Activated CD8-positive, alpha-beta T cell treated with anti-CD3 and anti-CD28 coated beads, Interleukin-2, amount 10 ng/mL, durations not matched to agents 7 days and 5 days (primary cell): ENCODE results near the gene RAB3D. TPM values are rescaled to one million over a fixed set of nuclear protein-coding genes. Genes with fewer than 3 reads are reported as not detected.

Experiments used
- ATAC-seq: fragments of 150-1000 bp; cut with Tn5 transposase; one replicate; pipeline ENCODE4 v1.10.0; 2021; ENCODE audit warnings: moderate library complexity
- CTCF ChIA-PET: fragments of 350-600 bp; sonication (Branson Sonifier 250); formaldehyde crosslinking; loops from one replicate; lab custom pipeline; 2021; ENCODE audit warnings: antibody characterized with exemption; lab: Charles Lee
- POLR2A ChIA-PET: fragments of 350-600 bp; sonication (Branson Sonifier 250); formaldehyde crosslinking; loops from one replicate; lab custom pipeline; 2021; ENCODE audit warnings: antibody characterized with exemption; lab: Charles Lee
- DNase-seq: peaks from one replicate; pipeline ENCODE4 v3.0.0-alpha.2; 2020
- H3K27ac Mint-ChIP-seq: one replicate; pipeline ENCODE4 v1.8.0; 2021; ENCODE audit warnings: mild to moderate bottlenecking, mixed read lengths
- H3K27me3 Mint-ChIP-seq: one replicate; pipeline ENCODE4 v1.8.0; 2021; ENCODE audit warnings: low read depth, mixed read lengths
- H3K36me3 Mint-ChIP-seq: one replicate; pipeline ENCODE4 v1.8.0; 2021; ENCODE audit warnings: low read depth, mixed read lengths
- H3K4me1 Mint-ChIP-seq: one replicate; pipeline ENCODE4 v1.8.0; 2021; ENCODE audit warnings: low read depth, mixed read lengths
- H3K4me3 Mint-ChIP-seq: one replicate; pipeline ENCODE4 v1.8.0; 2021; ENCODE audit warnings: mild to moderate bottlenecking, mixed read lengths
- H3K9me3 Mint-ChIP-seq: one replicate; pipeline ENCODE4 v1.8.0; 2022; ENCODE audit warnings: mixed read lengths; ENCODE audit not compliant: insufficient read depth
- total RNA-seq, 2 experiments: library from RNA; stranded (reverse); gene quantifications; one replicate each; pipeline ENCODE4 v1.2.3, GENCODE V29; 2021

Gene RAB3D
- total RNA-seq, 2 experiments from 2014 or later, result 7.6 to 7.9 TPM

GRCh38 chr19:11365557-11366117, 26.2 kb upstream of the RAB3D start:
- Mint-ChIP-seq H3K9me3 (no peaks in the 10 kb centered on the region), H3K36me3 (peaks cover 4% of the 10 kb centered on the region), H3K27ac (no peak overlapping the region), H3K4me1 (no peaks in the 10 kb centered on the region), H3K27me3 (no peaks in the 10 kb centered on the region), H3K4me3 (no peak overlapping the region)
- CTCF ChIA-PET, result no interaction called here
- POLR2A ChIA-PET, result no interaction called here
- ATAC-seq (no peak), DNase-seq (no peak)

- POLR2A ChIA-PET, result no interaction called here
- H3K4me1 Mint-ChIP-seq, result no peaks in the 10 kb centered on the region
- no peak overlapping the region for H3K4me3 Mint-ChIP-seq
- H3K27ac Mint-ChIP-seq, result no peak overlapping the region
- H3K27me3 Mint-ChIP-seq, result no peaks in the 10 kb centered on the region
- no peak for ATAC-seq
- peaks cover 4% of the 10 kb centered on the region for H3K36me3 Mint-ChIP-seq
- no peak for DNase-seq
- no peaks in the 10 kb centered on the region for H3K9me3 Mint-ChIP-seq
- CTCF ChIA-PET, result no interaction called here
Observed at GRCh38 chr19:11364935-11365334, 25.5 kb upstream of the RAB3D start.

- ChIA-PET CTCF (no interaction called here), POLR2A (no interaction called here)
- DNase-seq (no peak), ATAC-seq (no peak)
- Mint-ChIP-seq H3K4me3 (no peak overlapping the region), H3K36me3 (peaks cover 3% of the 10 kb centered on the region), H3K4me1 (no peaks in the 10 kb centered on the region), H3K9me3 (no peaks in the 10 kb centered on the region), H3K27me3 (no peaks in the 10 kb centered on the region), H3K27ac (no peak overlapping the region)
Observed at GRCh38 chr19:11364296-11364904, 24.9 kb upstream of the RAB3D start.

- ChIA-PET POLR2A (no interaction called here), CTCF (no interaction called here)
- no peaks in the 10 kb centered on the region for H3K9me3 Mint-ChIP-seq
Observed at GRCh38 chr19:11363881-11364280, 24.4 kb upstream of the RAB3D start.

GRCh38 chr19:11361771-11362731, 22.6 kb upstream of the RAB3D start:
- ChIA-PET POLR2A (no interaction called here), CTCF (no interaction called here)
- Mint-ChIP-seq H3K27ac (no peak overlapping the region), H3K27me3 (no peaks in the 10 kb centered on the region), H3K9me3 (no peaks in the 10 kb centered on the region), H3K36me3 (no peaks in the 10 kb centered on the region), H3K4me1 (no peaks in the 10 kb centered on the region), H3K4me3 (no peak overlapping the region)
- DNase-seq (no peak), ATAC-seq (no peak)

More at GRCh38 chr19:11363881-11364280, 24.4 kb upstream of the RAB3D start:
- no peaks in the 10 kb centered on the region for H3K4me1 Mint-ChIP-seq
- no peaks in the 10 kb centered on the region for H3K27me3 Mint-ChIP-seq
- H3K36me3 Mint-ChIP-seq, result no peaks in the 10 kb centered on the region
- no peak for ATAC-seq
- DNase-seq, result no peak
- H3K4me3 Mint-ChIP-seq, result no peak overlapping the region
- no peak overlapping the region for H3K27ac Mint-ChIP-seq

- POLR2A ChIA-PET, result no interaction called here
- peaks cover 3% of the 10 kb centered on the region for H3K27me3 Mint-ChIP-seq
- ATAC-seq (no peak), DNase-seq (no peak)
- peaks cover 2% of the 10 kb centered on the region for H3K4me1 Mint-ChIP-seq
- CTCF ChIA-PET, result no interaction called here
- H3K27ac Mint-ChIP-seq, result no peak overlapping the region
- H3K36me3 Mint-ChIP-seq, result no peaks in the 10 kb centered on the region
- H3K4me3 Mint-ChIP-seq, result no peak overlapping the region
- no peaks in the 10 kb centered on the region for H3K9me3 Mint-ChIP-seq
Observed at GRCh38 chr19:11361037-11361770, 21.7 kb upstream of the RAB3D start.

- Mint-ChIP-seq H3K27ac (no peak overlapping the region), H3K4me3 (no peak overlapping the region), H3K4me1 (peaks cover 11% of the 10 kb centered on the region), H3K36me3 (no peaks in the 10 kb centered on the region), H3K9me3 (no peaks in the 10 kb centered on the region), H3K27me3 (peaks cover 10% of the 10 kb centered on the region)
- POLR2A ChIA-PET, result interaction anchor here (0.9 kb wide), 1 partner anchor 47 kb away, joined by 3 read pairs; no protein-coding TSS in a partner anchor
- DNase-seq (no peak), ATAC-seq (no peak)
- CTCF ChIA-PET, result no interaction called here
Observed at GRCh38 chr19:11359421-11359820, 20.0 kb upstream of the RAB3D start.

GRCh38 chr19:11356676-11357550, 17.5 kb upstream of the RAB3D start:
- Mint-ChIP-seq H3K36me3 (no peaks in the 10 kb centered on the region), H3K27me3 (peaks cover 10% of the 10 kb centered on the region), H3K27ac (no peak overlapping the region), H3K4me1 (peaks cover 13% of the 10 kb centered on the region), H3K9me3 (no peaks in the 10 kb centered on the region), H3K4me3 (no peak overlapping the region)
- no peak for ATAC-seq
- no peak for DNase-seq
- ChIA-PET POLR2A (interaction anchor here (0.7 kb wide), 1 partner anchor 1042 kb away, joined by 3 read pairs; no protein-coding TSS in a partner anchor), CTCF (no interaction called here)

GRCh38 chr19:11356074-11356397, 16.6 kb upstream of the RAB3D start:
- POLR2A ChIA-PET, result no interaction called here
- Mint-ChIP-seq H3K27me3 (peaks cover 10% of the 10 kb centered on the region), H3K4me1 (peaks cover 13% of the 10 kb centered on the region), H3K36me3 (no peaks in the 10 kb centered on the region), H3K9me3 (no peaks in the 10 kb centered on the region), H3K27ac (no peak overlapping the region), H3K4me3 (peak overlapping the region; percentile 8)
- ATAC-seq (no peak), DNase-seq (no peak)
- CTCF ChIA-PET, result no interaction called here

- peak within 1 kb of the TSS; percentile 8 for H3K4me3 Mint-ChIP-seq
- H3K9me3 Mint-ChIP-seq, result no peaks in the 10 kb centered on the region
- H3K27ac Mint-ChIP-seq, result no peak within 1 kb of the TSS
- ATAC-seq, result peak; percentile 91
- ChIA-PET POLR2A (no interaction called here), CTCF (no interaction called here)
- no peaks in the 10 kb centered on the region for H3K36me3 Mint-ChIP-seq
- peak; percentile 85 for DNase-seq
- H3K27me3 Mint-ChIP-seq, result peaks cover 10% of the 10 kb centered on the region
- H3K4me1 Mint-ChIP-seq, result peaks cover 13% of the 10 kb centered on the region
Observed at GRCh38 chr19:11355160-11356073, 16.0 kb upstream of the RAB3D start, which contains the start of gene PLPPR2. Gene PLPPR2 (plus strand): TSS chr19:11355432. CDS start chr19:11357674, 2,242 bp downstream.
